K562 (cell line): Measurements from ENCODE around the gene ATP5PF.

Experiments
- RAD21 ChIP-seq, 2 experiments: fragments of 250-450 bp in 1 of 2; fragments of 450-650 bp in 1 of 2; sonication (Bioruptor Pico) in 1 of 2; formaldehyde crosslinking in 1 of 2; IDR thresholded peaks in 1 of 2; conservative IDR thresholded peaks in 1 of 2; 2 replicates each; pipeline versions ENCODE4 v1.4.0 to v1.8.0; 2020 to 2022; ENCODE audit warnings: mild to moderate bottlenecking in 2 of 2, moderate library complexity in 1 of 2
- RFX5 ChIP-seq: IDR thresholded peaks from 2 replicates; pipeline ENCODE4 v1.6.1; 2011; ENCODE audit warnings: low read depth, mild to moderate bottlenecking, improper control_type of control experiment, low read length
- TEAD2 ChIP-seq: fragments of 450-650 bp; IDR thresholded peaks from 2 replicates; pipeline ENCODE4 v1.6.1; 2016; ENCODE audit warnings: missing genetic modification characterization, control low read depth, missing compliant biosample characterization
- ZNF644 ChIP-seq: fragments of 200-800 bp; sonication (Bioruptor generic); IDR thresholded peaks from 2 replicates; pipeline ENCODE4 v1.6.1; 2016; ENCODE audit warnings: low read depth, missing genetic modification characterization, missing compliant biosample characterization
- ZSCAN29 ChIP-seq: fragments of 450-650 bp; IDR thresholded peaks from 2 replicates; pipeline ENCODE4 v1.6.1; 2017

- TF ChIP-seq TEAD2 (no peak), RAD21 (CRISPR knock-in tag; conservative IDR thresholded peaks at IDR 0.05 in 1 of 2, IDR thresholded peaks at IDR 0.05 in 1 of 2) (no peak), RFX5 (no peak), ZSCAN29 (no peak), ZNF644 (tag) (no peak)
Observed at GRCh38 chr21:25689226-25689625, 45.5 kb downstream of the ATP5PF start.
